Retinal pigment epithelial cell (primary cell): ENCODE data around the gene SLC22A15.

Experiments used
- DNase-seq: peaks from one replicate; pipeline ENCODE4 v3.0.0-alpha.2; 2010; ENCODE audit warnings: low read depth
- H3K4me3 ChIP-seq: 2 replicates; pipeline ENCODE4 v1.5.1; 2011; ENCODE audit warnings: mild to moderate bottlenecking, low read length, control low read depth, moderate library complexity
- CTCF ChIP-seq: conservative IDR thresholded peaks from 2 replicates; pipeline ENCODE4 v1.5.1; 2011; ENCODE audit warnings: low read depth, low read length, control low read depth, inconsistent platforms

Gene SLC22A15

GRCh38 chr1:116112388-116113140, 136.3 kb downstream of the SLC22A15 start:
- no peak for DNase-seq
- no peak overlapping the region for H3K4me3 ChIP-seq
- no peak for TF ChIP-seq CTCF

- no peak overlapping the region for H3K4me3 ChIP-seq
- no peak for TF ChIP-seq CTCF
- DNase-seq: no peak
Measured at GRCh38 chr1:116113615-116114014, 137.3 kb downstream of the SLC22A15 start.

GRCh38 chr1:116115476-116116439, 139.4 kb downstream of the SLC22A15 start:
- no peak for TF ChIP-seq CTCF
- no peak overlapping the region for H3K4me3 ChIP-seq
- DNase-seq: peak; percentile 76

DNA sequence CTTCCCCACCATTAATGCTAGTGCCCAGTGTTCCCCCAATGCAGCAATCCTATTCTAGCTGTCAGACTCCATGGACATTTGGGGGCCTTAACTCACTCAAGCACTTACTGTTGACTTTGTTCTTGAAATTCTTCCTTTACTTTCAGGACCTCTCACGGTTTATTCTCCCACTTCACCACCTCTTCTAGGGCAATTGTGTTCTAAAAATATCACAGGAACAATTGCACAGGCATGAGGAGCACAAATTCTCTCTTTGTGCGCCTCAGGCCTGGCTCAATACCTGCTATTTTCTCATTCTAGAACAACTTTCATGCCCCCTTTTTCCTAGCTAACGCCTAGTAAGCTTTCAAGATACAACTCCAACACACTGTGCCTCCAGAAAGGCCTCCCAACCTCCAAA, 142.2 kb downstream of the SLC22A15 start:
- no peak overlapping the region for H3K4me3 ChIP-seq
- no peak for DNase-seq
- TF ChIP-seq CTCF: no peak
